HepG2 (cell line): ENCODE results near the gene FNDC3B.

Experiments used
- BRF2 ChIP-seq: sonication (generic); formaldehyde crosslinking; IDR thresholded peaks from 2 replicates; pipeline ENCODE4 v1.8.1; 2022; ENCODE audit warnings: mild to moderate bottlenecking, missing genetic modification reagents
- CTCF ChIP-seq: sonication (generic); formaldehyde crosslinking; IDR thresholded peaks from 2 replicates; pipeline ENCODE4 v1.5.0; 2020; ENCODE audit warnings: mild to moderate bottlenecking, missing genetic modification reagents, moderate library complexity
- JUN ChIP-seq: sonication (generic); formaldehyde crosslinking; IDR thresholded peaks from 2 replicates; pipeline ENCODE4 v1.4.0; 2020; ENCODE audit warnings: mild to moderate bottlenecking, missing genetic modification reagents
- MXD1 ChIP-seq: sonication (generic); formaldehyde crosslinking; IDR thresholded peaks from 2 replicates; pipeline ENCODE4 v1.4.0; 2020; ENCODE audit warnings: mild to moderate bottlenecking, missing genetic modification reagents
- RAD21 ChIP-seq: fragments of 450-650 bp; formaldehyde crosslinking; IDR thresholded peaks from 2 replicates; pipeline ENCODE4 v1.5.0; 2020; ENCODE audit warnings: mild to moderate bottlenecking
- ZNF343 ChIP-seq: sonication (generic); formaldehyde crosslinking; IDR thresholded peaks from 2 replicates; pipeline ENCODE4 v1.4.0; 2020; ENCODE audit warnings: mild to moderate bottlenecking, missing genetic modification reagents
- ZNF362 ChIP-seq: sonication (generic); formaldehyde crosslinking; IDR thresholded peaks from 2 replicates; pipeline ENCODE4 v1.4.0; 2020; ENCODE audit warnings: missing genetic modification reagents, mild to moderate bottlenecking, borderline replicate concordance
- ZNF512 ChIP-seq: sonication (generic); formaldehyde crosslinking; IDR thresholded peaks from 2 replicates; pipeline ENCODE4 v1.4.0; 2020; ENCODE audit warnings: mild to moderate bottlenecking, missing genetic modification reagents

- TF ChIP-seq CTCF (CRISPR knock-in tag) (no peak), BRF2 (CRISPR knock-in tag) (no peak), JUN (no peak), ZNF512 (CRISPR knock-in tag) (no peak), ZNF343 (CRISPR knock-in tag) (no peak), ZNF362 (CRISPR knock-in tag) (no peak), RAD21 (CRISPR knock-in tag) (no peak), MXD1 (no peak)
These were observed 331.0 kb downstream of the FNDC3B start for GRCh38 chr3:172370419-172370818.
